CD4-positive, alpha-beta T cell (primary cell): ENCODE measurements around the gene FN1. TPM values are rescaled to one million over a fixed set of nuclear protein-coding genes. Genes with fewer than 3 reads are reported as not detected.

Source experiments
- ATAC-seq: fragments of 200-7000 bp; cut with Tn5 transposase; one replicate; pipeline ENCODE4 v1.10.0; 2022; ENCODE audit warnings: mild to moderate bottlenecking; ENCODE audit not compliant: poor library complexity
- CTCF ChIA-PET: fragments of 350-600 bp; sonication (Branson Sonifier 250); formaldehyde crosslinking; loops from one replicate; lab custom pipeline; 2021; ENCODE audit warnings: antibody characterized with exemption, inconsistent platforms; lab: Charles Lee
- POLR2A ChIA-PET: fragments of 350-600 bp; sonication (Branson Sonifier 250); formaldehyde crosslinking; loops from one replicate; lab custom pipeline; 2021; ENCODE audit warnings: antibody characterized with exemption, inconsistent platforms; lab: Charles Lee
- DNase-seq, 14 experiments: peaks; one replicate each; pipeline ENCODE4 v3.0.0-alpha.2; 2013 to 2020; ENCODE audit warnings: mixed read lengths in 2 of 14
- H3K27ac ChIP-seq, 2 donors: one replicate each; pipeline versions ENCODE4 v1.5.1 to v1.7.0; 2013; ENCODE audit warnings: low read length in 2 of 2, low read depth in 1 of 2, mild to moderate bottlenecking in 1 of 2
- H3K27me3 ChIP-seq, 2 experiments: 1 replicate in 1 of 2; 2 replicates in 1 of 2; pipeline versions ENCODE4 v1.6.1 to v1.7.0; 2013; ENCODE audit warnings: low read length in 2 of 2, control low read depth in 1 of 2, mild to moderate bottlenecking in 1 of 2, moderate library complexity in 1 of 2; ENCODE audit not compliant: insufficient read depth in 2 of 2, control insufficient read depth in 1 of 2
- H3K36me3 ChIP-seq: one replicate; pipeline ENCODE4 v1.6.1; 2013; ENCODE audit warnings: low read length, control low read depth; ENCODE audit not compliant: insufficient read depth
- H3K4me1 ChIP-seq: one replicate; pipeline ENCODE4 v1.6.1; 2013; ENCODE audit warnings: low read length, control low read depth; ENCODE audit not compliant: insufficient read depth
- H3K4me3 ChIP-seq: one replicate; pipeline ENCODE4 v1.5.1; 2013; ENCODE audit warnings: mild to moderate bottlenecking, low read length, moderate library complexity
- H3K9me3 ChIP-seq, 2 experiments: 1 replicate in 1 of 2; 2 replicates in 1 of 2; pipeline versions ENCODE4 v1.6.1 to v1.7.0; 2013; ENCODE audit warnings: low read length in 2 of 2, mild to moderate bottlenecking in 2 of 2, control low read depth in 1 of 2, moderate library complexity in 1 of 2; ENCODE audit not compliant: control insufficient read depth in 1 of 2, insufficient read depth in 1 of 2
- H3K27ac Mint-ChIP-seq: one replicate; pipeline ENCODE4 v1.8.0; 2020; ENCODE audit warnings: mixed read lengths
- H3K27me3 Mint-ChIP-seq: one replicate; pipeline ENCODE4 v1.8.0; 2021; ENCODE audit warnings: mixed read lengths
- H3K36me3 Mint-ChIP-seq: one replicate; pipeline ENCODE4 v1.8.0; 2021; ENCODE audit warnings: low read depth, mixed read lengths
- H3K4me1 Mint-ChIP-seq: one replicate; pipeline ENCODE4 v1.8.0; 2021; ENCODE audit warnings: low read depth, mixed read lengths
- H3K4me3 Mint-ChIP-seq: one replicate; pipeline ENCODE4 v1.8.0; 2020; ENCODE audit warnings: mild to moderate bottlenecking, mixed read lengths
- H3K9me3 Mint-ChIP-seq: one replicate; pipeline ENCODE4 v1.8.0; 2020; ENCODE audit warnings: mixed read lengths
- CTCF ChIP-seq: fragments of 200-600 bp; IDR thresholded peaks from one replicate; pipeline ENCODE4 v1.8.0; 2022; ENCODE audit warnings: antibody characterized with exemption, mild to moderate bottlenecking
- intact Hi-C, 2 experiments: fragments of 100-400 bp; cut with DNase I in 1 of 2; cut with micrococcal nuclease in 1 of 2; formaldehyde crosslinking; loops; one replicate each; pipeline versions ENCODE4 v1.15.1 to v1.9.0; 2023 to 2025; cut with DNase I, micrococcal nuclease
- total RNA-seq, 174 experiments: library from RNA in 2 of 174; stranded (reverse) in 2 of 174; gene quantifications; one replicate each; pipeline ENCODE4 v1.2.3 and lab custom pipeline; 2021 to 2026

The FN1 gene
- total RNA-seq, 2 experiments from 2014 or later: 0.41 to 0.61 TPM

GRCh38 chr2:215403441-215404347 lies 32.2 kb downstream of the FN1 start:
- DNase-seq (no peak), ATAC-seq (no peak)
- peaks cover under 1 to 4% of the 10 kb centered on the region in 2 experiments for H3K27me3 ChIP-seq
- Mint-ChIP-seq H3K27ac (no peak overlapping the region), H3K4me1 (no peaks in the 10 kb centered on the region), H3K4me3 (no peak overlapping the region), H3K27me3 (peaks cover 9% of the 10 kb centered on the region), H3K36me3 (no peaks in the 10 kb centered on the region), H3K9me3 (no peaks in the 10 kb centered on the region)
- no peak overlapping the region for H3K27ac ChIP-seq
- TF ChIP-seq CTCF: no peak
- H3K36me3 ChIP-seq: no peaks in the 10 kb centered on the region
- H3K4me1 ChIP-seq: no peaks in the 10 kb centered on the region
- intact Hi-C loops: no loop called here
- POLR2A ChIA-PET: no interaction called here
- H3K9me3 ChIP-seq: no peaks in the 10 kb centered on the region
- CTCF ChIA-PET: interaction anchor here (1.5 kb wide), 1 partner anchor 10 kb away, joined by 3 read pairs; no protein-coding TSS in a partner anchor
- no peak overlapping the region for H3K4me3 ChIP-seq

- Mint-ChIP-seq H3K27me3 (peaks cover 9% of the 10 kb centered on the region), H3K4me1 (no peaks in the 10 kb centered on the region), H3K9me3 (no peaks in the 10 kb centered on the region), H3K4me3 (no peak overlapping the region), H3K27ac (no peak overlapping the region), H3K36me3 (no peaks in the 10 kb centered on the region)
- Histone ChIP-seq H3K27me3 (no peaks in the 10 kb centered on the region), H3K36me3 (no peaks in the 10 kb centered on the region), H3K9me3 (no peaks in the 10 kb centered on the region), H3K27ac (no peak overlapping the region), H3K4me3 (no peak overlapping the region), H3K4me1 (no peaks in the 10 kb centered on the region)
- no peak for TF ChIP-seq CTCF
- intact Hi-C loops: no loop called here
- ChIA-PET POLR2A (no interaction called here), CTCF (no interaction called here)
- no peak for DNase-seq
- ATAC-seq: no peak
Observed at GRCh38 chr2:215401896-215402379, 33.9 kb downstream of the FN1 start.

- Mint-ChIP-seq H3K4me3 (no peak overlapping the region), H3K9me3 (no peaks in the 10 kb centered on the region), H3K27me3 (peaks cover 13% of the 10 kb centered on the region), H3K36me3 (no peaks in the 10 kb centered on the region), H3K27ac (no peak overlapping the region), H3K4me1 (no peaks in the 10 kb centered on the region)
- DNase-seq: no peak
- POLR2A ChIA-PET: no interaction called here
- Histone ChIP-seq H3K36me3 (no peaks in the 10 kb centered on the region), H3K4me1 (no peaks in the 10 kb centered on the region), H3K27ac (no peak overlapping the region), H3K27me3 (no peaks in the 10 kb centered on the region), H3K4me3 (no peak overlapping the region), H3K9me3 (no peaks in the 10 kb centered on the region)
- TF ChIP-seq CTCF: no peak
- CTCF ChIA-PET: no interaction called here
- ATAC-seq: no peak
- intact Hi-C loops: no loop called here
Observed at GRCh38 chr2:215399067-215399716, 36.7 kb downstream of the FN1 start.
